Activated naive CD4-positive, alpha-beta T cell treated with Interleukin-2 at 50 U/mL for 16 hours (primary cell): ENCODE results near the gene GEMIN4.
A peak's percentile ranks its signal among the peaks of the same experiment; 100 is the strongest.

ENCODE experiments used
- DNase-seq: peaks from one replicate; pipeline ENCODE4 v3.0.0-alpha.2; 2020

Gene GEMIN4

DNA sequence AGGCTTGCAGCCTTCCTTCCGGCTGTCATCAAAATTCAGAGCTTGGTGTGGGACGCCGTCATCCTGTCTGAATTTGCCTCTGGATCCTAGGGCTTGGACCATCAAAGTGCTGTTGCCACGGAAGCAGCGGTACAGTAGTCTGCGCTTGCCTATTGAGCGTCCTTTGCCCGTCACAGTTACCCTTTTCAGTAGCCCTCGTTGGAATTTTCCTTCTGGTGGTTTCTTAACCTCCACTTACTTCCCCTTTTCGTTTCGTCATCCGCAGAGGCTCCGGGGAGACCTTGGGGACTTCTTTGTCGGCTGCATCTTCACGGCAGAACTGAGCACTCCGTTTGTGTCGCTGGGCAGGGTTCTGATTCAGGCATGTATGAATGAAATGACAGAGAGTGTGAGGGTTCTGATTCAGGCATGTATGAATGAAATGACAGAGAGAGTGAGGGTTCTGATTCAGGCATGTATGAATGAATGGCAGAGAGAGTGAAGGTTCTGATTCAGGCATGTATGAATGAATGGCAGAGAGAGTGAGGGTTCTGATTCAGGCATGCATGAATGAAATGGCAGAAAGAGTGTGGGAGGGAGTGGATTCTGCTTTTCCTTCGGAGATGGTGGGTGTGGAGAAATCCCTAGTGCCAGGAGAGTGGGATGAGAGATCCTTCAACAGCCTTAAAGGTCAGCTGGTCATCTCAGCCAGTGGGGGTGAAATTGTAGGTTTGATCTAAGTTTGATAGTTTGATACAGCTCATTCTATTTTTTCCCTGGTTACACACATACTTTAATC, 11.6 kb downstream of the GEMIN4 start:
- peak; percentile 17 for DNase-seq

DNA sequence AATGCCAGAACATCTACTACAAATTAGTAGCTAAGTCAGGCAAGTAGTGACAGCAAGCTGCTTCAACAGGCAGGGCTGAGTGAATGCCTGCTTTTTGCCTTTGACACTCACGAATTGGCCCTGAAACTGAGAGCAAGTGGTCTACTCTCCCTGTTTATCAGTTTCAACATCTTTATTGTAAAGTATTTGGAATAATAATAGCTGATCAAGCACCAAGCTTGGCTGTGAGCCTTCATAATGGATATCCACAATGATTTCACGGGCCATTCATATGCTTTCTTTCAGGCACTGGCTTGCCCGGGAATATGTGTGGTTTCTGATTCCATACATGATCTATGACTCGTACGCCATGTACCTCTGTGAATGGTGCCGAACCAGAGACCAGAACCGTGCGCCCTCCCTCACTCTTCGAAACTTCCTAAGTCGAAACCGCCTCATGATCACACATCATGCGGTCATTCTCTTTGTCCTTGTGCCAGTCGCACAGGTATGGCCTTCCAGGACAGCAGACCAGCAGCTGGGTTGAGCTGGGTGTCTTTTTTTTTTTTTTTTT, 14.4 kb downstream of the GEMIN4 start:
- DNase-seq, result no peak

DNA sequence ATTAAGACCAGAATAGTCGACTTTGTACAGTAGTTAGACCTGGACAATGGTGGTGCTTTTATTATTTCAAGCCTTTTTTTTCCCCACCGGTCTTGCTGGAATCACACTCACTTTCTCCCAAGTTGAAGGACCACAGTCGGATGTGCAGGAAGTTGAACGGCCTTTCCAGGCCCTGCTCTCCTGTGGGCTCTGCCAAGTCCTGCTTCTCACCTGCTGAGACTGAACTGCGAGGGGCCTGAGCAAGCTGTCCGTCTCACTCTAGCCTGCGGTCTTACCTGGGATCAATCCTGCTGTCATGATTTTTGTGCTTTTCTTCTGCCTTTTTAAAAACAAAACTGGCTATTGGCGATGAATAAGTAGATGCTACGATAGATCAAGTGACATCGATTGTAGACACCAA, 18.3 kb downstream of the GEMIN4 start:
- DNase-seq, result no peak

DNA sequence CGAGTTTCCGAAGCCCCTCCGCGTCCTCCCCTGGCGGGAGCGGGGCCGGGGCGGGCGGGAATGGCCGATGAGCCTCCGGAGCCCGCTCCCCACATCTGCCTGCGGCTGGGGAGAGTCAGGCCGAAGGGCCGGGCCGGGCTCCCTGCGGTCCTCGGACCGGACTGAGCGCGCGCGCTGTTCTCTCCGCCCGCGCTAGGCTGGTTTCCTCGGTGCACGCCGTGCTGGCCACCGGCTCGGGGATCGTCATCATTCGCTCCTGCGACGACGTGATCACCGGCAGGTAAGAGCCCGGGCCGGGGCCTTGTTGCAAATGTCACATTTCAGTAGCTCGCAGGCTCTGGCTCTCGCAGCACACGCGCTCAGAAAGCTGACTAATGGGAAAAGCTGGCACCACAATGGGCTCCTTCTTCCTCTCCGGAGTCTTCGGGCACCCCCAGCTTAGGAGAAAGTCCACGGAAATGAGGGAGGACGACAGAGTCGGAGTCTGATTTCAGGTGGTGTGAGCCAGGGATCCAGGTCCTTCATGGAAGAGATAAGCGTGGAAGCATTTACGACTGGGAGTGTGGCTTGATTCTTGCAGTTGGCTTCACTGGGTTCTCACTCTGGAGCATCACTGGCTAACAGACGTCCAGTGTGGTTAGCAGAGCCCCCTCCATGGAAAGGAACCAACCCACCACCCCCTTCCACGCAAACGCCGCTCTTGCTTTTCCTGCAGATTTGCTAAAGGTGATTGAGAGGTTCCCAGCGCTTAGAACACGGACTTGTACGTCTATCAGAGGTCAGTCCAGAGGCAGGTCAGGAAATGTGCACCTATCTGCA, 19.0 kb downstream of the GEMIN4 start:
- peak; percentile 32 for DNase-seq

DNA sequence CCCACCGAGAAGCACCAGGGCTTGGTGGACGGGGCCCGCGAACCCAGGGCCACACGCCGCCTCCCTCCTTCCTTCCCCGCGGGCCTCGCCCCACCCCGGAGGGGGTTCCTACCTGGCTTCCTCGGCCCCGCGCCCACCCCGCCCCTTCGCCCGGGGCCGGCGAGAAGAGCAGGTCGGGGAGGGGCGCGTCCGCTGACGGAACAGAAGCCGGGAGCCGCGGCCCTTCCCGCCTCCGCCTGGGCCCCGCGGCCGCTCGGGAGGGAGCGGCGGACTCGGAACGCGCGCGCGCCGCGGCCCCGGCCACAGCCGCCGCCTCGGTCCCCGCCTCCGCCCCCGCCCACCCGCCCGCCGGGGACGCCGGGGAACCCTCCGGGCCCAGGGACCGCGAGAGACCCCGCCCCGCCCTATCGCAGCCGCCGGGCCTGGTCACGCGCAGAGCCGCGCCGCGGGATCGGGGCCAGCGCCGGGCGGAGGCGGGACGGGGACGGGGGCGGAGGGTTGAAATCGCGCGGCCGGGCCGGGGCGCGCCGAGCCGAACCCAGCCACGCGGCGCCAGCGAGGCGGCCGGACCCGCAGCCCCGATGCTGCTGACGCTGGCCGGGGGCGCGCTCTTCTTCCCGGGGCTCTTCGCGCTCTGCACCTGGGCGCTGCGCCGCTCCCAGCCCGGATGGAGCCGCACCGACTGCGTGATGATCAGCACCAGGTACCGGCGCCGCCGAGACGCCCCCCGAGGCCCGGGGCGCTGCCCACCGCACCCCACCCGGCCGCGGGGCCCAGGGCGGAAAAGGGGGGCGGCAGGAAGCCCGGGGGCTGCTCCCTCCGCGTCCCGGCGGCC, 19.8 kb downstream of the GEMIN4 start, which contains the start of gene TLCD3A:
Gene TLCD3A (plus strand): TSS at position 530 of the 835 bp plus-strand sequence. CDS start 52 bp downstream, at position 582.
- DNase-seq, result peak; percentile 54

DNA sequence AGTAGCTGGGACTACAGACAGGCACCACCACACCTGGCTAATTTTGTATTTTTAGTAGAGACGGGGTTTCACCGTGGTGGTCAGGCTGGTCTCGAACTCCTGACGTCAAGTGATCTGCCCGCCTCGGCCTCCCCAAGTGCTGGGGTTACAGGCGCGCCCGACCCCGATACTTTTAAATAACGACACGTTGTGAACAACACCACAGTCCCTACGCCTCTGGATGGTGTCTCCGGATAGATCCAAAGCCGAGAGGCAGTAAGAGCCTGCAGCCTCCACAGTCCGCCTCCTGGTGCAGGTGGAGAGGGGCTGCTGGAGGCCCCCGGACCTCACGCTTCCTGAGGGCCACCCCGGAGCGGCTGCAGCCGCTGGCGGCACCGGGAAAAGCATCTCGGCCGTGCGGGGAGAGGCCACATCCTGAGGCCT, 20.4 kb downstream of the GEMIN4 start:
- no peak for DNase-seq

DNA sequence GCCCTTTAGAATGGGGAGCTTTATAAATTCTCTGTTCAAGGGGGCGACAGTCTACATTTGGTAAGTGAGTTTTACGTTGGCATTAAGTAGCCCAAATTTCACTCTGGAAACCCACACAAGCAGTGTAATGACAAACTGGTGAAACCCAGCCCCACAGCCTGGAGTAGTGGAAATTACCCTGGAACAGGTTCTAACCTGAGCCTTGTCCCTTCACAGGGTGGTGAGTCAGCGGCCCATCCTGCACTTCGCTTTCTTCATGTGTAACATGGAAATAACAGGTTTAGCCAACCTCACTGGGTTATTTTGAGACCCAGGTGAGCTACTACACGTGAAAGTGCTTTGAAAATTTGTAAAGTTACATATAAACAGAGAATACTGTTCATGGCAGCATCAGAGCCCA, 23.2 kb downstream of the GEMIN4 start:
- DNase-seq, result no peak

DNA sequence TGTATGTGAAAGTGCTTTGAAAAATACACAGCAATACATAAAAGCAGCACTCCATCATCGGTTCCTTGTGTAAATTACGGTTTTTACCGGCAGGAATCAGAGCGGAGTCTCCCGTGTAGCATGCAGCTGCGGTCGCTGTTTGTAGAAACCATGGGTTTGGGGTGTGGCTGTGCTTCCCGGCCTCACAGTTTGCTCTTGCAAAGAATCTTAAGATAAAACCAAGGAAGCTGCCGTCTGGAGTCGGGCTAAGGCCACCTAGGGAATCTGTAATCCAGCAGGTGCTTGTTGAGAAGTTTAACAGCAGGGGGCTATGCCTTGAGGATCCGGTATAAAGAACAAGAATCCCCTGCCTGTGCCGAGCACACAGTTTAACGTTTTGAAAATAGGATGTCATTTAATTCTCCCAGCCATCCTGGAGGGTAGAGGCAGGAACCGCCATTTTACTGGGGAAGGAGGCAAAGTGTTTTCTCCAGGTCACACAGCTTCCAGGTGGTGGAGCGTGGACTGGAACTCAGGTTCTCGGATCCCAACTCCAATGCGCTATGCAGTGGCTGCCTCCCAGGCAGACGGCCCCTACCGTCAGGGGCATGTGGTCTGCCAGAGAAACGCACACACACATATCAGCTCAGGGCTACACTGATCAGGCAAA, 25.7 kb downstream of the GEMIN4 start:
- no peak for DNase-seq

DNA sequence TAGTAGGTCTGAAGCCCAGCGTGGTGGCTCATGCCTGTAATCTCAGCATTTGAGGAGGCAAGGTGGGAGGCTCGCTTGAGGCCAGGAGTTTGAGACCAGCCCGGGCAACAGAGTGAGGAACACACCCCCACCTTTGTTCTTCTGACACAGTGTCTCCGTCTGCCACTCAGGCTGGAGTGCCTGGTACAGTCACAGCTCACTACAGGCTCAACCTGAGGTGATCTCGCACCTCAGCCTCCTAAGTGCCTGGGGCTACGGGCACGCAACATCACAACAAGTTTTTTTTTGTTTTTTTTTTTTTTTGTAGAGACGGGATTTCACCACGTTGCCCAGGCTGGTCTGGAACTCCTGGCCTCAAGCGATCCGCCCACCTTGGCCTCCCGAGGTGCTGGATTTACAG, 26.3 kb downstream of the GEMIN4 start:
- DNase-seq, result no peak

DNA sequence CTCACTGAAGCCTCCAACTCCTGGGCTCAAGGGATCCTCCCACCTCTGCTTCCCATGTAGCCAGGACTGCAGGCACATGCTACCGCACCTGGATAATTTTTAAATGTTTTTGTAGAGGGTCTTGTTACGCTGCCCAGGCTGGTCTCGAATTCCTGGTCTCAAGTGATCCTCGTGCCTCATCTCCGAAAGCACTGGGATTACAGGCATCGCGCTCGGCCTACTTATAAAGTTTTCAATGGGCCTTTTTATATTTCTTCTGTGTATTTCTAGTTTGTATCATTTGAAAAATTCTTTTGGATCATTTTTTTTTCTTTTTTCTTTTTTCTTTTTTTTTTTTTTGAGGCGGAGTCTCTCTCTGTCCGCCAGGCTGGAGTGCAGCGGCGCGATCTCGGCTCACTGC, 27.0 kb downstream of the GEMIN4 start:
- DNase-seq, result no peak

DNA sequence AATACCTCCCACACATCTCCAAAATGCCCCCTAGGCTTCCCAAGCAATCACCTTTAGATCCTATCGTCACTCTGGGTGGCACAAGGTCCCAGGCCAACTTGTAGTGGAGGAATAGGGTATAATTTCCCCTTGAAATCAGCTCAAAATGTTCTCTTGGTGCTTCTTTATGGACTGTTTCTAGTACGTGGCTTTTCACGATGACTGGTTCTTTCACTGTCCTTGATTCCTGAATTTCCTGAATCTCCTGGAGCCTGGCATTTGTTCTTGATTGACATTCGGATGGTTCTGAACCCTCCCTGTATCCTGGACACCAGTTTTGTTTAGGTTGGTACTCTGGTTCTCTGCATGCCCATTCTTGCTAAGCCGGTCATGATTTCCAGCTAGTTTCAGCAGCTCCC, 30.5 kb downstream of the GEMIN4 start:
- DNase-seq, result no peak

DNA sequence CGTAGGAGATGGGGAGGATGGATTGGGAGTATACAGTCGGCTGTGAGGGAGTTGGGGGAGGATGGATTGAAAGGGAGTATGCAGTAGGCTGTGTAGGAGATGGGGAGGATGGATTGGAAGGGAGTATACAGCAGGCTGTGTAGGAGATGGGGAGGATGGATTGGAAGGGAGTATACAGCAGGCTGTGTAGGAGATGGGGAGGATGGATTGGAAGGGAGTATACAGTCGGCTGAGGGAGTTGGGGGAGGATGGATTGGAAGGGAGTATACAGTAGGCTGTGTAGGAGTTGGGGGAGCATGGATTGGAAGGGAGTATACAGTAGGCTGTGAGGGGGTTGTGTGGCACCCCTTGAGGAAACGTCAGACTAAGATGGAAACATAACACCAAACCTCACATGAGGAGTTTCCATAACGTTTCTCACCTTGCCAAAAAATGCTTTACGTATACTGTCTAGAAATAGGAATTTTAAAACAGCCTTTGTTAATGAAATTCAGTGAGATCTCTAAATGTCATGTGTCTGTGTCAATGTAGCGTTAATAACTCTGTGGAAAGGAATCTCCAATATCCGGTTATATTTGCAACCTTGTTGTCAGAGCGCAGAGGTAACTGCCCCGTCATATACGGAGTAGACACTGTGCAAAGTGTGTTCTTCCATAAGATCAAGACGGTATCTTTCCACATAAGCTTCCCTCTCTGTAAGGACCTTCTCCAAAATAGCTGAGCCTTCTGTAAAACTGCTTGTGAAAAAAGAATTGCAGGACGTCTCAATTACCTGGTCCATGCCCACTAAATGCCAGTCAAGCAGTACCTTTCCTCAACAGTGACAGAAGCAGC, 31.1 kb downstream of the GEMIN4 start:
- DNase-seq, result no peak

DNA sequence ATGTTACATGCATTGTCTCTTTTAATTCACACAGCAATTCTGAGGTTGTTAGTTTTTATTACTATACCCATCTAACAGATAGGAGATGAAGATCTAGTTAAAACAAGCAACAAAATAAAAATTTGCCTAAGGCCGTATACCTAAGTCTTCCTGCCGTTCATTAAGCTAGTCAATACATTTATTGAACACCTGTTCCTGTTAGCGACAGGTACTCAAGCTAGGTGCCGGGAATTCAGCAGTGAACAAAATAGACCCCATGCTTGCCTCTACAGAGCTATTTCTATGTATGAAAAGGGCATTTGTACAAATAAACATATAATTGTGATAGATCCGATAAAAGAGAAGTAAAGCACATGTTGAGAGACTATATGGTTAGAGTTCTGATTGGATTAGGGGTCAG, 34.0 kb downstream of the GEMIN4 start:
- no peak for DNase-seq

DNA sequence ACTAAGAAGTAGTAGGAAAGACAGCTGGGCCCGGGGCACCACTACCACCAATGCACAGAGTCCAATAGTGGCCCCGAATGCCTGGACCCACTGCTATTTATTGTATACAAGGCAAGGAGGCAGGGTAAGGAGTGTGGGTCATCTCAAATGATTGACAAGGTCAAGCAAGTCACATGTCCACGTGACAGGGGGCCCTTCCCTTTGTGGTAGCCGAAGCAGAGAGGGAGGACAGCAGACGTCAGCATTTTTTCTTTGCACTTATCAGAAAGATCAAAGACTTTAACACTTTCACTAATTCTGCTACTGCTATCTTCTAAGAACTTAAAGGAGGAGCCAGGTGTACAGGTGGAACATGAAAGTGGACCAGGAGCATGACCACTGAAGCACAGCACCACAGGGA, 43.9 kb downstream of the GEMIN4 start:
- DNase-seq, result no peak

DNA sequence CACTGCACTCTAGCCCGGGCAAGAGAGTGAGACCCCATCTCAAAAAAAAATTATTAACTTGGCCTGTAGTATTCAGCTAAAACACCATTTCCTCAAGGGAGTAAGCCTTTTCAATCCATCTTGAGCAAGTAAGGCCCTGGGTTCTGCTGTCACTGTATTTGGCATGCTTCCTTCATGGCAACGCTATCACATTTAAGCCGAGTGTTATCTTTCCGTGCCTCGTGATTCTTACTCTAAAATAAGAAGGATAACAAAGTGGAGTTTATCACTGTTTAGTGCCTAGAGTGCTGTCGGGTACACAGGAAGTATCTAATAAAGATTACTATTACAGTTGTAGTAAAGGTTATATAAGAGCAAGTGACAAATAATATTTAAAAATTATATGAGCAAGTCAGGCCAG, 46.2 kb downstream of the GEMIN4 start:
- DNase-seq, result no peak

DNA sequence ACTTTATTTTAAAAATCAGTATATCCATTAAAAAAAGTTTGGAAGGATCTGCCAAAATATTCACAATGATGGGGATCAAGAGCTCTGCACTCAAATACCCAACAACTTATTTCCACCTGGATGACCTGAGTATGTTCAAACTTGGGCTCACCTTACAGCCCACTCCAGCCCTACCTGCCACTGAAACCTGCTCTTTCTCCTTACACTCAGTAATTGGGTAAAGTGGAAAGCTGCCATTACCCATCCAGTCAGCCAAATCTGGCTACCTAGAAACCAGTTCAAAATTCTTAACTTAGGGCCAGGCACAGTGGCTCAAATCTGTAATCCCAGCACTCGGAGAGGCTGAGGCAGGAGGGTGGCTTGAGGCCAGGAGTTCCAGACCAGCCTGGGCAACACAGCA, 47.1 kb downstream of the GEMIN4 start:
- DNase-seq, result no peak

DNA sequence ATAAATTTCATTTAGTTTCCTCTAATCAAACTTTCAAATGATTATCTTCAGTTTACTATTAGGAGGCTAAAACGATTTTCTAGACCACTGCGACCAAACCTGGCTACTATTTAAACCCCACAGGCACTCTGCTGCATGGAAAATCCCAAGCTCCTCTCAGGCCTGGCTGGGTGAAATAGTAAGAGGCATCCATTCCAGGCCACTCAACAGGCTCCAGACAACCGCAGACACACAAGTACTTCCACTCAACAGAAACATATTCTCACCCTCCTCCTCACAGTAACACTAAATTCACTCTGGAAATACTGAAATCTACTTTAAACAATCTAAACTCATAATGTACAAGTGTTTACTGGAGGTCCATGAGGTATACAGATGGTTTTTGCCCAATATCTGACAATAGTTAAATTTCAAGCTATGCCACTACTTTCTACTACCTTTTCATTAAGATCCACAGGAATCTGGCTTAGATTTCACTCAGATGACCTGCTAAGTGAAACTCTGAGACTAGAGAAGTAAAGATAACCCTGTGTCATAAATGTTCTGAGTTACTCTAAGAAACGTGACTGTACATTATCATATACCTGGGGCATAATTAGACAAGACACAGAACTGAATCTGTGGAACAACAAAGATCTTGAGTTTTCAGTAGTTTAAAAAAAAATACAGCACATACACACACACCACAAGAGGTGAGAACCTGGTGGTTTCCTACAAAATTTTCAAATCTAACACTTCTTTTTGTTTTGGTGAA, 47.8 kb downstream of the GEMIN4 start:
- no peak for DNase-seq

DNA sequence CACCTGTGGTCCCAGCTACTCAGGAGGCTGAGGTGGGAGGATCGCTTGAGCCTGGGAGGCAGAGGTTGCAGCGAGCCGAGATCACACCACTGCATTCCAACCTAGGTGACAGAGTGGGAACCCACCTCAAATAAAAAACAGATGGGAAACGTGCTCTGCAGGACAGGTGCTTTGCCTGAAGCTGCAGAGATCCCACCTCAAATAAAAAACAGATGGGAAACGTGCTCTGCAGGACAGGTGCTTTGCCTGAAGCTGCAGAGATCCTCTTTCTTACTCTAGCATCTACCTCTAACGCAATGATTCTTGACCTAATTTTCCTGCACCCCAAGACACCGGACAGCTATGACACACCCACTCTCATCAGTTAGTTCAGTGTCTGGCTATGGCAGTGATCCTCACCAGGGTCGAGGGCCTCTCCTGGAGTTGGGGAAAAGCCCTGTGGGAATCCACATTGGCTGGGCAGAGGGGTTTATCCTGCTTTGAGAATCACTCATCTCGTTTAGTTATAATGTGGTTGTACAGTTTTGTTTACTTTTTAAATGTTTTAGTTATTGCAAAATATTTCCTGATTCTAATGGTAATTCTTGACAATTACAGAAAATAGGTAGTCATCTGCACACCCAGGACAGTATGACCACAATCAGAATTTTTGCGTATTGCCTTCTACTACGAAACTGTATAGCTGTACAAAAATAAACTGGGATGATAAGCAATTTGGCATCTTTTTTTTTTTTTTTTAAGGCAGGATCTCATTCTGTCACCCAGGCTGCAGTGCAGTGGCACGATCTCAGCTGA, 48.8 kb downstream of the GEMIN4 start:
- DNase-seq, result no peak

DNA sequence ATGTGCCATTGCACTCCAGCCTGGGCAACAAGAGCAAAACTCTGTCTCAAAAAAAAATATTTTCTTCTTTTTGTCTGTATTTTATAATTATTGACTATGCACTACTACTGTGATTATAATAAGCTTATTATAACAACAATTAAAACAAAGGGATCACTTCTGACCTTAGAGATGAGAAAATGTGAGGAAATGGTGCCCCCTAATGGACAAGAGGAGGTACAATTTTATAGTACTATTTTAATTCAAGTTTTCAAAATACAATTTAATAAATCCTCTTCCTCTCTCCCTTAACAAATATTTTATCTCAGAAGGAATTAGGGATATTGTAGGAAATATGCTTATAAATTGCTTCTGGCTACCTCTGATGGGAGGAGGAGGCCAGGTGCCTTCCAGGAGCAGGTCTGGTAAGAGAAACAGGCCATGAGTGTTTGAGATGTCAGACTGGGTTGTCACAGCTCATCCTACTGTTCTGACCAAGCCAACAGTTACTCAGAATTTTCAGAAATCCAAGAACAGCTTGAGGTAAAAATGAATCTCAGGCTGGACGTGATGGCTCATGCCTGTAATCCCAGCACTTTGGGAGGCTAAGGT, 51.5 kb downstream of the GEMIN4 start:
- no peak for DNase-seq
